Liver (tissue), 9 donors: ENCODE data around the gene GCNA. TPM values are rescaled to one million over a fixed set of nuclear protein-coding genes. Genes with fewer than 3 reads are reported as not detected.

Source experiments
- DNase-seq: peaks from one replicate; pipeline ENCODE4 v3.0.0-alpha.2; 2017; ENCODE audit warnings: low spot score
- H3K27ac ChIP-seq, 2 donors: one replicate each; pipeline ENCODE4 v1.7.0; 2013; ENCODE audit warnings: inconsistent platforms in 2 of 2, low read length in 2 of 2, control low read depth in 1 of 2, low read depth in 1 of 2, mild to moderate bottlenecking in 1 of 2
- H3K27me3 ChIP-seq, 4 donors: one replicate each; pipeline versions ENCODE4 v1.6.1 to v1.7.0; 2013; ENCODE audit warnings: low read length in 3 of 4, inconsistent platforms in 1 of 4, mild to moderate bottlenecking in 1 of 4, moderate library complexity in 1 of 4; ENCODE audit not compliant: control insufficient read depth in 4 of 4, insufficient read depth in 4 of 4
- H3K36me3 ChIP-seq, 4 donors: one replicate each; pipeline versions ENCODE4 v1.6.1 to v1.7.0; 2013; ENCODE audit warnings: low read length in 3 of 4, mild to moderate bottlenecking in 3 of 4, low read depth in 1 of 4, moderate library complexity in 1 of 4; ENCODE audit not compliant: control insufficient read depth in 4 of 4, insufficient read depth in 3 of 4
- H3K4me1 ChIP-seq, 4 donors: one replicate each; pipeline versions ENCODE4 v1.6.1 to v1.7.0; 2013; ENCODE audit warnings: low read length in 3 of 4, mild to moderate bottlenecking in 3 of 4, moderate library complexity in 1 of 4; ENCODE audit not compliant: control insufficient read depth in 4 of 4, insufficient read depth in 4 of 4
- H3K4me3 ChIP-seq, 3 donors: one replicate each; pipeline versions ENCODE4 v1.6.1 to v1.7.0; 2013; ENCODE audit warnings: low read length in 3 of 3, control low read depth in 1 of 3, low read depth in 1 of 3, mild to moderate bottlenecking in 1 of 3
- H3K9ac ChIP-seq, 2 donors: one replicate each; pipeline ENCODE4 v1.7.0; 2013; ENCODE audit warnings: low read length in 2 of 2, mild to moderate bottlenecking in 2 of 2, moderate library complexity in 2 of 2, control low read depth in 1 of 2, low read depth in 1 of 2
- H3K9me3 ChIP-seq, 4 donors: one replicate each; pipeline versions ENCODE4 v1.6.1 to v1.7.0; 2013; ENCODE audit warnings: low read length in 3 of 4; ENCODE audit not compliant: control insufficient read depth in 4 of 4
- ATF3 ChIP-seq: IDR thresholded peaks from 2 replicates; pipeline ENCODE4 v1.6.1; 2016; ENCODE audit warnings: antibody characterized with exemption
- FOXA1 ChIP-seq: IDR thresholded peaks from 2 replicates; pipeline ENCODE4 v1.6.1; 2016; ENCODE audit warnings: antibody characterized with exemption
- FOXA2 ChIP-seq: IDR thresholded peaks from 2 replicates; pipeline ENCODE4 v1.6.1; 2016; ENCODE audit warnings: antibody characterized with exemption
- GABPA ChIP-seq, 2 donors: IDR thresholded peaks in 1 of 2; conservative IDR thresholded peaks in 1 of 2; 2 replicates each; pipeline ENCODE4 v1.6.1; 2016; ENCODE audit warnings: antibody characterized with exemption in 2 of 2, mild to moderate bottlenecking in 1 of 2, moderate library complexity in 1 of 2
- HNF4A ChIP-seq, 2 donors: conservative IDR thresholded peaks; 2 replicates each; pipeline ENCODE4 v1.6.1; 2016; ENCODE audit warnings: antibody characterized with exemption in 2 of 2, mild to moderate bottlenecking in 2 of 2
- HNF4G ChIP-seq: IDR thresholded peaks from 2 replicates; pipeline ENCODE4 v1.6.1; 2016; ENCODE audit warnings: antibody characterized with exemption
- RAD21 ChIP-seq, 2 donors: IDR thresholded peaks; 2 replicates each; pipeline ENCODE4 v1.6.1; 2016; ENCODE audit warnings: antibody characterized with exemption in 2 of 2, mild to moderate bottlenecking in 2 of 2
- SP1 ChIP-seq: IDR thresholded peaks from 2 replicates; pipeline ENCODE4 v1.6.1; 2018; ENCODE audit warnings: antibody characterized with exemption, mild to moderate bottlenecking
- TAF1 ChIP-seq: conservative IDR thresholded peaks from 2 replicates; pipeline ENCODE4 v1.6.1; 2016; ENCODE audit warnings: antibody characterized with exemption, mild to moderate bottlenecking
- YY1 ChIP-seq: IDR thresholded peaks from 2 replicates; pipeline ENCODE4 v1.6.1; 2016; ENCODE audit warnings: antibody characterized with exemption, mild to moderate bottlenecking
- WGBS: extraction: QIAGEN DNeasy Blood & Tissue Kit; methylation state at CpG from one replicate; pipeline ENCODE4 v1.1.7; 2013; 5-methylcytosine and 5-hydroxymethylcytosine counted together
- polyA plus RNA-seq, 2 donors: library from polyadenylated mRNA; stranded (reverse) in 1 of 2; unstranded in 1 of 2; fragments of 200-250 nt in 1 of 2; fragments of >200 nt in 1 of 2; fragmentation: Nextera tagmentation in 1 of 2; extraction: Ambion mirVana in 1 of 2; gene quantifications; one replicate each; pipeline versions ENCODE4 v1.2.1 to v1.2.3, GENCODE V29; 2013 to 2015
- total RNA-seq, 2 donors: library from RNA; depleted of rRNA; stranded (reverse); fragments of >200 nt; gene quantifications; one replicate each; pipeline ENCODE4 v1.2.3, GENCODE V29; 2014
- TF ChIP-seq, protein P1 (sequence below): fragments of 150-350 bp; IDR thresholded peaks from 2 replicates; pipeline ENCODE4 v1.5.1; 2017; ENCODE audit warnings: improper control_type of control experiment, low read depth, low read length; ENCODE audit not compliant: missing input control
- TF ChIP-seq, protein P2 (sequence below): IDR thresholded peaks from 2 replicates; pipeline ENCODE4 v1.6.1; 2016; ENCODE audit warnings: antibody characterized with exemption, mild to moderate bottlenecking
- TF ChIP-seq, protein P3 (sequence below): IDR thresholded peaks from 2 replicates; pipeline ENCODE4 v1.6.1; 2016; ENCODE audit warnings: antibody characterized with exemption
- donor health status: healthy.
- donor health status: healthy.
- donor health status: healthy.
- donor health status: healthy.
- donor health status: healthy.

GCNA gene
- total and polyA plus RNA-seq, 4 donors, result 0.18 to 3.7 (median 0.73) TPM

- Histone ChIP-seq H3K36me3 (no peaks in the 10 kb centered on the region), H3K9me3 (peaks cover 0 to 3% (median 0%) of the 10 kb centered on the region in 4 donors), H3K4me1 (peaks cover 0 to 7% (median 1%) of the 10 kb centered on the region in 4 donors), H3K9ac (no peak overlapping the region), H3K27me3 (no peaks in the 10 kb centered on the region), H3K4me3 (no peak overlapping the region), H3K27ac (no peak overlapping the region)
- no peak for TF ChIP-seq FOXA1
- TF ChIP-seq RAD21 (IDR thresholded peaks at IDR 0.05), result no peak
- TF ChIP-seq ATF3, result no peak
- WGBS, result 82% methylated on average over 9 of the region's 9 CpGs
- no peak for DNase-seq
These were observed 43.9 kb downstream of the GCNA start for GRCh38 chrX:71622032-71622575.

DNA sequence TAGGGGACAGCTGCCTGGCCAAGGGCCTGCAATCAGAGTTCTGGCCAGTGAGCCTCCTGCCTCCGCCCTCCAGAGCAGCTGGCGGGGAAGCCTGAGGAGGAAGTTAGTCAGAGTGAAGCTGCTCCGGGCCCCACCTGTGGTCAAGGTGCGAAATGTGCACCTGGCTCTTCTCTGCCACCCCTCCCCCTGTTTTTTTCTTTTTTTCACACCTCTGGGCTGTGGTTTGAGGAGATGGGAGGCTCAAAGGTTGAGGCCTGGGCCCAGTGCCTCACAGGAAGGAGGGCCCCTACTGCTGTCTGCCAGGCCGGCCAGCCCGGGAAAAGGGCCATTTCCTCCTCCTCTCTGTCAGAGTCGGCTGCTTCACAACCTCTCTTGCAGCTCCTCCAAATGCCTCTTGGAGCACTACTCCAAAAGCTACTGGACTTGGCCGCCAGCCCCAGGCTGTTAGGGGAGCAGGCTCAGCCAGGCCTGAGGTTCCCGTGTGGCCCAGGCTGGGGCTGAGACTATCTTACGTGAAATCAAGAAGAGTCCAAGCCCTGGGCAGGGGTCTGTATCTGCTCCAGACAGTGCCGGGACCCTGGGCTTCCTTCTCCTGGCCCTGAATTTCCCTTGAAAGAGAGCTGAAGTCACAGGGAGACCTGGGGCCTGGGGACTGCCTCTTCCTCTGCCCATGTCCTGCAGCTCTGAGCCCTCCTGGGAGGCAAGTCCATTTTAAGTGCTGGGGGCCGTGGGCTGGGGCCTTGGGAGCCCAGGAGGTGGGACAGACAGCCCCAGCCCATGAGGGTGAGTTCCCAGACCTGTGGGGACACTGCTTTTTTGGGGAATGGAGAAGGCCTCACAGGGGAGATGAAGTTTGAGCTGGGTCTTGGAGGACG is 44.6 kb downstream of the GCNA start:
- peaks cover 0 to 3% (median 0%) of the 10 kb centered on the region in 4 donors for H3K9me3 ChIP-seq
- TF ChIP-seq HNF4G, result no peak
- TF ChIP-seq, protein P1, sequence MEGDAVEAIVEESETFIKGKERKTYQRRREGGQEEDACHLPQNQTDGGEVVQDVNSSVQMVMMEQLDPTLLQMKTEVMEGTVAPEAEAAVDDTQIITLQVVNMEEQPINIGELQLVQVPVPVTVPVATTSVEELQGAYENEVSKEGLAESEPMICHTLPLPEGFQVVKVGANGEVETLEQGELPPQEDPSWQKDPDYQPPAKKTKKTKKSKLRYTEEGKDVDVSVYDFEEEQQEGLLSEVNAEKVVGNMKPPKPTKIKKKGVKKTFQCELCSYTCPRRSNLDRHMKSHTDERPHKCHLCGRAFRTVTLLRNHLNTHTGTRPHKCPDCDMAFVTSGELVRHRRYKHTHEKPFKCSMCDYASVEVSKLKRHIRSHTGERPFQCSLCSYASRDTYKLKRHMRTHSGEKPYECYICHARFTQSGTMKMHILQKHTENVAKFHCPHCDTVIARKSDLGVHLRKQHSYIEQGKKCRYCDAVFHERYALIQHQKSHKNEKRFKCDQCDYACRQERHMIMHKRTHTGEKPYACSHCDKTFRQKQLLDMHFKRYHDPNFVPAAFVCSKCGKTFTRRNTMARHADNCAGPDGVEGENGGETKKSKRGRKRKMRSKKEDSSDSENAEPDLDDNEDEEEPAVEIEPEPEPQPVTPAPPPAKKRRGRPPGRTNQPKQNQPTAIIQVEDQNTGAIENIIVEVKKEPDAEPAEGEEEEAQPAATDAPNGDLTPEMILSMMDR, result peak; percentile 9
- TF ChIP-seq TAF1, result no peak
- TF ChIP-seq, protein P2, sequence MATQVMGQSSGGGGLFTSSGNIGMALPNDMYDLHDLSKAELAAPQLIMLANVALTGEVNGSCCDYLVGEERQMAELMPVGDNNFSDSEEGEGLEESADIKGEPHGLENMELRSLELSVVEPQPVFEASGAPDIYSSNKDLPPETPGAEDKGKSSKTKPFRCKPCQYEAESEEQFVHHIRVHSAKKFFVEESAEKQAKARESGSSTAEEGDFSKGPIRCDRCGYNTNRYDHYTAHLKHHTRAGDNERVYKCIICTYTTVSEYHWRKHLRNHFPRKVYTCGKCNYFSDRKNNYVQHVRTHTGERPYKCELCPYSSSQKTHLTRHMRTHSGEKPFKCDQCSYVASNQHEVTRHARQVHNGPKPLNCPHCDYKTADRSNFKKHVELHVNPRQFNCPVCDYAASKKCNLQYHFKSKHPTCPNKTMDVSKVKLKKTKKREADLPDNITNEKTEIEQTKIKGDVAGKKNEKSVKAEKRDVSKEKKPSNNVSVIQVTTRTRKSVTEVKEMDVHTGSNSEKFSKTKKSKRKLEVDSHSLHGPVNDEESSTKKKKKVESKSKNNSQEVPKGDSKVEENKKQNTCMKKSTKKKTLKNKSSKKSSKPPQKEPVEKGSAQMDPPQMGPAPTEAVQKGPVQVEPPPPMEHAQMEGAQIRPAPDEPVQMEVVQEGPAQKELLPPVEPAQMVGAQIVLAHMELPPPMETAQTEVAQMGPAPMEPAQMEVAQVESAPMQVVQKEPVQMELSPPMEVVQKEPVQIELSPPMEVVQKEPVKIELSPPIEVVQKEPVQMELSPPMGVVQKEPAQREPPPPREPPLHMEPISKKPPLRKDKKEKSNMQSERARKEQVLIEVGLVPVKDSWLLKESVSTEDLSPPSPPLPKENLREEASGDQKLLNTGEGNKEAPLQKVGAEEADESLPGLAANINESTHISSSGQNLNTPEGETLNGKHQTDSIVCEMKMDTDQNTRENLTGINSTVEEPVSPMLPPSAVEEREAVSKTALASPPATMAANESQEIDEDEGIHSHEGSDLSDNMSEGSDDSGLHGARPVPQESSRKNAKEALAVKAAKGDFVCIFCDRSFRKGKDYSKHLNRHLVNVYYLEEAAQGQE, result no peak
- no peak for TF ChIP-seq FOXA2
- no peak for TF ChIP-seq YY1
- H3K9ac ChIP-seq, result no peak overlapping the region
- H3K4me3 ChIP-seq, result no peak overlapping the region
- WGBS, result 55% methylated on average over 13 of the region's 13 CpGs
- H3K27me3 ChIP-seq, result no peaks in the 10 kb centered on the region
- H3K36me3 ChIP-seq, result no peaks in the 10 kb centered on the region
- peaks cover 0 to 5% (median 1%) of the 10 kb centered on the region in 4 donors for H3K4me1 ChIP-seq
- DNase-seq, result no peak
- no peak overlapping the region for H3K27ac ChIP-seq

DNA sequence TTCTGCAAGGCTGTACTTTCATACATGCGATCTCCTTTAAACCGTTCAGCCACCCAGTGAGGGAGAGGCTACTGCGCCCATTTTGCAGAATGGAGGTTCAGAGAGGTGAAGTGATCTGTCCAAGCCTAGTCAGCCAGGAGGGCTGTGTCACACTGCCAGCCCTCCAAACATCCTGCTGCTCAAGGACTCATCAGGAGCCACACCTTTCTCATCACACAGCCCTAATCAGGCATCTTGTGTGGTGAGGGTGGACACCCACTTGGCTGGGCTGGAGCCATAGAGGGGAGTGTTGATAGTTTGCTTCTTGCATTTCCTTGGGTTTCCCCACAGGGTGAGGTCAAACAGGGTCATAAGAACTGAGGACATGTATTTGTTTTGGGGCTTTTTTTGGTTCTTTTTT is 45.5 kb downstream of the GCNA start:
- Histone ChIP-seq H3K9me3 (peaks cover 0 to 3% (median 0%) of the 10 kb centered on the region in 4 donors), H3K4me1 (peaks cover 0 to 2% (median 0%) of the 10 kb centered on the region in 4 donors), H3K36me3 (no peaks in the 10 kb centered on the region), H3K27me3 (no peaks in the 10 kb centered on the region), H3K4me3 (no peak overlapping the region), H3K27ac (no peak overlapping the region), H3K9ac (no peak overlapping the region)
- 85% methylated on average over 3 of the region's 3 CpGs for WGBS
- no peak for DNase-seq
- no peak for TF ChIP-seq ATF3
- TF ChIP-seq, protein P3, sequence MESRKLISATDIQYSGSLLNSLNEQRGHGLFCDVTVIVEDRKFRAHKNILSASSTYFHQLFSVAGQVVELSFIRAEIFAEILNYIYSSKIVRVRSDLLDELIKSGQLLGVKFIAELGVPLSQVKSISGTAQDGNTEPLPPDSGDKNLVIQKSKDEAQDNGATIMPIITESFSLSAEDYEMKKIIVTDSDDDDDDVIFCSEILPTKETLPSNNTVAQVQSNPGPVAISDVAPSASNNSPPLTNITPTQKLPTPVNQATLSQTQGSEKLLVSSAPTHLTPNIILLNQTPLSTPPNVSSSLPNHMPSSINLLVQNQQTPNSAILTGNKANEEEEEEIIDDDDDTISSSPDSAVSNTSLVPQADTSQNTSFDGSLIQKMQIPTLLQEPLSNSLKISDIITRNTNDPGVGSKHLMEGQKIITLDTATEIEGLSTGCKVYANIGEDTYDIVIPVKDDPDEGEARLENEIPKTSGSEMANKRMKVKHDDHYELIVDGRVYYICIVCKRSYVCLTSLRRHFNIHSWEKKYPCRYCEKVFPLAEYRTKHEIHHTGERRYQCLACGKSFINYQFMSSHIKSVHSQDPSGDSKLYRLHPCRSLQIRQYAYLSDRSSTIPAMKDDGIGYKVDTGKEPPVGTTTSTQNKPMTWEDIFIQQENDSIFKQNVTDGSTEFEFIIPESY, result no peak
- no peak for TF ChIP-seq FOXA1
- TF ChIP-seq, protein P2, result no peak
- TF ChIP-seq TAF1, result no peak
- TF ChIP-seq GABPA (IDR thresholded peaks at IDR 0.05 in 1 of 2, conservative IDR thresholded peaks at IDR 0.05 in 1 of 2), result no peak
- no peak for TF ChIP-seq SP1
- no peak for TF ChIP-seq HNF4G
- no peak for TF ChIP-seq HNF4A (conservative IDR thresholded peaks at IDR 0.05)
